CD4-positive, alpha-beta T cell treated with Interleukin-1 beta for 1 hour (primary cell): ENCODE results near the gene NFXL1.
"Not testable (repeated sequence)": the region's sequence is repeated elsewhere in the genome, so short reads cannot be mapped to it uniquely, and the experiment has no call there.

ENCODE experiments used
- DNase-seq, 2 donors: peaks; one replicate each; pipeline ENCODE4 v3.0.0-alpha.2; 2020 to 2022

The NFXL1 gene

GRCh38 chr4:47914220-47914925 is at the start of gene NFXL1:
Gene NFXL1 (minus strand): TSS chr4:47914583. CDS start chr4:47914203, 380 bp downstream.
- DNase-seq = peak; percentile 96

GRCh38 chr4:47954677-47955076 is 40.3 kb upstream of the NFXL1 start:
- no peak for DNase-seq

- no peak for DNase-seq
Observed at GRCh38 chr4:47954245-47954644, 39.9 kb upstream of the NFXL1 start.

- no peak for DNase-seq
Observed at GRCh38 chr4:47945930-47946726, 31.7 kb upstream of the NFXL1 start.

- DNase-seq = no peak
Observed at GRCh38 chr4:47942081-47942819, 27.9 kb upstream of the NFXL1 start.

GRCh38 chr4:47939456-47939855 is 25.1 kb upstream of the NFXL1 start:
- DNase-seq = no peak

- DNase-seq = no peak
Observed at GRCh38 chr4:47936336-47936735, 22.0 kb upstream of the NFXL1 start.

GRCh38 chr4:47933840-47934239 is 19.5 kb upstream of the NFXL1 start:
- DNase-seq = peak in 1 of 2 donors; percentile 56

- DNase-seq = no peak
Observed at GRCh38 chr4:47930971-47931804, 16.8 kb upstream of the NFXL1 start.

- no peak for DNase-seq
Observed at GRCh38 chr4:47929682-47930201, 15.4 kb upstream of the NFXL1 start.

GRCh38 chr4:47926667-47927258 is 12.4 kb upstream of the NFXL1 start:
- DNase-seq = peak; percentile 49 to 51

GRCh38 chr4:47923261-47923608 is 8.9 kb upstream of the NFXL1 start:
- peak in 1 of 2 donors; percentile 43 for DNase-seq

GRCh38 chr4:47922436-47923260 is 8.3 kb upstream of the NFXL1 start:
- DNase-seq = not testable (repeated sequence)

- not testable (repeated sequence) for DNase-seq
Observed at GRCh38 chr4:47917163-47917562, 2.8 kb upstream of the NFXL1 start.

- no peak for DNase-seq
Observed at GRCh38 chr4:47915378-47915777, 995 bp upstream of the NFXL1 start.

- DNase-seq = no peak
Observed at GRCh38 chr4:47914926-47915237, 499 bp upstream of the NFXL1 start.

GRCh38 chr4:47913861-47914219 is 543 bp downstream of the NFXL1 start:
- peak; percentile 8 to 22 for DNase-seq

GRCh38 chr4:47913330-47913729 is 1.1 kb downstream of the NFXL1 start:
- no peak for DNase-seq

- no peak for DNase-seq
Observed at GRCh38 chr4:47907089-47907646, 7.2 kb downstream of the NFXL1 start.

- no peak for DNase-seq
Observed at GRCh38 chr4:47899639-47900038, 14.7 kb downstream of the NFXL1 start.

- no peak for DNase-seq
Observed at GRCh38 chr4:47891928-47892327, 22.5 kb downstream of the NFXL1 start.
